Esophagus muscularis mucosa (tissue), 4 donors: Measurements from ENCODE around the gene ESRRB. TPM values are rescaled to one million over a fixed set of nuclear protein-coding genes. Genes with fewer than 3 reads are reported as not detected.

ENCODE experiments used
- DNase-seq: peaks from one replicate; pipeline ENCODE4 v3.0.0-alpha.2; 2017; ENCODE audit errors: extremely low spot score
- H3K27ac ChIP-seq, 4 donors: fragments of 200-600 bp; sonication (generic); replicated peaks in 1 of 4; 1 replicate in 3 of 4; 2 replicates in 1 of 4; pipeline ENCODE4 v1.5.1; 2016 to 2019; ENCODE audit warnings: mild to moderate bottlenecking in 1 of 4
- H3K27me3 ChIP-seq, 4 donors: fragments of 200-600 bp; sonication (generic); one replicate each; pipeline versions ENCODE4 v1.5.1 to v1.6.0; 2016 to 2019
- H3K36me3 ChIP-seq, 4 donors: fragments of 200-600 bp; sonication (generic); one replicate each; pipeline ENCODE4 v1.5.1; 2016 to 2019
- H3K4me1 ChIP-seq, 4 donors: fragments of 200-600 bp; sonication (generic); one replicate each; pipeline ENCODE4 v1.5.1; 2016 to 2019
- H3K4me3 ChIP-seq, 4 donors: fragments of 200-600 bp; sonication (generic); 1 replicate in 2 of 4; 2 replicates in 2 of 4; pipeline ENCODE4 v1.5.1; 2016 to 2019; ENCODE audit warnings: mild to moderate bottlenecking in 4 of 4, moderate library complexity in 1 of 4
- H3K9me3 ChIP-seq, 4 donors: fragments of 200-600 bp; sonication (generic); 1 replicate in 3 of 4; 2 replicates in 1 of 4; pipeline ENCODE4 v1.5.1; 2016 to 2019
- CTCF ChIP-seq, 3 experiments: fragments of 200-600 bp in 2 of 3; fragments of 450-650 bp in 1 of 3; sonication (generic) in 2 of 3; IDR thresholded peaks; one replicate each; pipeline ENCODE4 v1.5.1; 2017 to 2019; ENCODE audit warnings: antibody characterized with exemption in 3 of 3, mild to moderate bottlenecking in 2 of 3, moderate library complexity in 1 of 3
- EP300 ChIP-seq: sonication (generic); formaldehyde crosslinking; IDR thresholded peaks from one replicate; pipeline ENCODE4 v1.6.1; 2017; ENCODE audit warnings: antibody characterized with exemption
- POLR2A ChIP-seq: fragments of 450-650 bp; IDR thresholded peaks from one replicate; pipeline ENCODE4 v1.6.1; 2017; ENCODE audit warnings: antibody characterized with exemption, moderate library complexity, mild to moderate bottlenecking, low read depth
- POLR2AphosphoS5 ChIP-seq, 2 donors: sonication (generic); formaldehyde crosslinking; IDR thresholded peaks; one replicate each; pipeline ENCODE4 v1.6.1; 2017; ENCODE audit warnings: antibody characterized with exemption in 2 of 2
- WGBS: methylation state at CpG from one replicate; pipeline ENCODE4 v1.1.5; 2018; 5-methylcytosine and 5-hydroxymethylcytosine counted together
- intact Hi-C: fragments of 100-400 bp; cut with DNase I; formaldehyde crosslinking; loops from one replicate; pipeline ENCODE4 v1.15.1; 2023
- total RNA-seq, 4 donors: library from RNA; depleted of rRNA; stranded (reverse); fragments of >200 nt; gene quantifications; one replicate each; pipeline versions ENCODE4 v1.1.0 to v1.2.1, GENCODE V29; 2016

Gene ESRRB
- total RNA-seq, 4 donors from 2014 or later: 0.17 to 0.26 TPM; not detected in 2

DNA sequence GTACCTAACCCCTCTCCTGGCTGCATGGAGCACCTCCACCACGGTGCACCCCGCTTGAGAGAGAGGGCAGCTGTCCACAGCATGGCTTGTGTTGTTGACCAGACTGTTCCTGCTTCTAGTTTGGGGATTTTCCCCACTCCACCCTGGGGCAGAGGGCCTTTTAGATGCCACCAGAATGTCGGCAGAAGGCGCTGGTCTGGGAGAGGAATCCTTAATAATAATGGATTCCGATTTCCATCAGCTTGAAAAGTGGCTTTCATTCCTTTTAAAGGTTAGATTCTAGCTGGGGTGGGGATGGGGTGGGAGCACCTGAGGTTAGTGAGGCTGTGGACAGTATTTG is 1.8 kb downstream of the ESRRB start:
- no peaks in the 10 kb centered on the region for H3K9me3 ChIP-seq
- no peak for TF ChIP-seq EP300
- TF ChIP-seq CTCF (IDR thresholded peaks at IDR 0.05): no peak
- no peak for TF ChIP-seq POLR2A
- TF ChIP-seq POLR2AphosphoS5 (IDR thresholded peaks at IDR 0.05): no peak
- DNase-seq: no peak
- peaks cover 14 to 24% (median 22%) of the 10 kb centered on the region in 4 donors for H3K4me1 ChIP-seq
- 14% methylated on average over 5 of the region's 5 CpGs for WGBS
- intact Hi-C loops: no loop called here
- no peaks in the 10 kb centered on the region for H3K36me3 ChIP-seq
- H3K27ac ChIP-seq: no peak overlapping the region
- peaks cover 0 to 96% (median 30%) of the 10 kb centered on the region in 4 donors for H3K27me3 ChIP-seq
- no peak overlapping the region for H3K4me3 ChIP-seq

GRCh38 chr14:76380991-76381390 is 5.1 kb downstream of the ESRRB start:
- peaks cover 12 to 19% (median 16%) of the 10 kb centered on the region in 4 donors for H3K4me1 ChIP-seq
- DNase-seq: no peak
- no peak for TF ChIP-seq CTCF (IDR thresholded peaks at IDR 0.05)
- no peak for TF ChIP-seq POLR2AphosphoS5 (IDR thresholded peaks at IDR 0.05)
- TF ChIP-seq EP300: no peak
- no peak for TF ChIP-seq POLR2A
- intact Hi-C loops: no loop called here
- H3K4me3 ChIP-seq: no peak overlapping the region
- 23% methylated on average over 5 of the region's 7 CpGs for WGBS
- peaks cover 0 to 85% (median 27%) of the 10 kb centered on the region in 4 donors for H3K27me3 ChIP-seq
- H3K36me3 ChIP-seq: no peaks in the 10 kb centered on the region
- no peak overlapping the region for H3K27ac ChIP-seq
- no peaks in the 10 kb centered on the region for H3K9me3 ChIP-seq

DNA sequence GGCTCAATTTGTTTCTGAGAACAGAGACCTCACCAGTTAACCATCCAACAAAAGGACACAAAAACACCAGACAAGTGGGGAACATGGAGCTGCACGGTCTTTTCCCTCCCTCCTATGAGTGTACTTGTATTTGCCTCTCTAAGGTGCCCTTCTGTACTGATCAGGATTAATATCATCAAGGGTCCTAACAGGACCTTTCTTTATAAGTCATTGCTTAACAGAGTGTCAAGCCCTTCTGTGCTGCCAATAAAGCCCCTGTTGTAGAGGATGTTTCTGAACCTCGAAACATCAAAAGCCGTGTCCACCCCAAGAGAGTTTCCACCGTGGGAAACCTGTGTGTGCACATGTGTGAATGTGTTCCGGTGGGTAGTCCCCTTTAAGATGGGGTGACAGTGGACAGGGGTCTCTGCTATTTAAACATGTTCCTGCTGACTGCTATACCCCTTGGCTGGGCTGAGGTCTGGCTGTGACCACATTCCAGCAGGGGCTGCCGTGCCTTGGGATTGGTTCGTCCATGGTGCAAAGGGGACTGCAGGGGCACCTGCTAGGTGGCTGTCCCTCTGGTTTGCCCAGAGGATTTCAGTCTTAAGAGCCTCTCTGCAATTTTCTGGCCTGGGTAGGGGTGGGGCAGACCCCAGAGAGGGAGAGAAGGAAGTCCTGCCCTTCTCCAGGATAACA is 6.0 kb downstream of the ESRRB start:
- no peak overlapping the region for H3K4me3 ChIP-seq
- no peak for DNase-seq
- peaks cover 4 to 9% (median 7%) of the 10 kb centered on the region in 4 donors for H3K4me1 ChIP-seq
- WGBS: 63% methylated on average over 7 of the region's 7 CpGs
- H3K27ac ChIP-seq: no peak overlapping the region
- H3K36me3 ChIP-seq: no peaks in the 10 kb centered on the region
- no peaks in the 10 kb centered on the region for H3K9me3 ChIP-seq
- peaks cover 0 to 82% (median 22%) of the 10 kb centered on the region in 4 donors for H3K27me3 ChIP-seq
- intact Hi-C loops: no loop called here
- TF ChIP-seq POLR2A (no peak), CTCF (IDR thresholded peaks at IDR 0.05) (no peak), EP300 (no peak), POLR2AphosphoS5 (IDR thresholded peaks at IDR 0.05) (no peak)

GRCh38 chr14:76382495-76382832 is 6.5 kb downstream of the ESRRB start:
- peaks cover 0 to 4% (median 2%) of the 10 kb centered on the region in 4 donors for H3K4me1 ChIP-seq
- TF ChIP-seq CTCF (IDR thresholded peaks at IDR 0.05): no peak
- no peak for TF ChIP-seq EP300
- TF ChIP-seq POLR2A: no peak
- TF ChIP-seq POLR2AphosphoS5 (IDR thresholded peaks at IDR 0.05): no peak
- no peaks in the 10 kb centered on the region for H3K9me3 ChIP-seq
- 29% methylated on average over 1 of the region's 1 CpG for WGBS
- no peak overlapping the region for H3K27ac ChIP-seq
- no peak for DNase-seq
- H3K27me3 ChIP-seq: peaks cover 0 to 82% (median 17%) of the 10 kb centered on the region in 4 donors
- intact Hi-C loops: no loop called here
- H3K4me3 ChIP-seq: no peak overlapping the region
- no peaks in the 10 kb centered on the region for H3K36me3 ChIP-seq

DNA sequence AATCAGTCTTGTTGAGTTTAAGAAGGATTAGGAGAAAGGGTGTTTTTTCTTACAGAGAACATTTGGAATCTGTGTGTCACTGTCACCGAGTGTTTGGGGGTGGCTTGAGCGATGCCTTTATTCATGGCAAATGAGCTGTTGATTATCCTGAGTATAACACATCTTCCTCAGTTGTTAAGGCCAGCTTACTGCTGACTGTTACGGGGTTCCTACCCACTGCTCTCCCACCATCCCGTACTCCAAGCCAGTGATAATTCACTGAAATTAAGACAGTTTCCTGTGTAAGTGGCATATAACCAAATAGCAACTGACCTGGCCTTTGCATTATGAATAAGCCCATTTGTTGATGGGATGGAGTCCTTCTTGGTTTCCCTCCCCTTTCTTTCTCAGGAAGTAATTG is 9.5 kb downstream of the ESRRB start:
- H3K4me1 ChIP-seq: no peaks in the 10 kb centered on the region
- TF ChIP-seq CTCF (IDR thresholded peaks at IDR 0.05) (no peak), POLR2A (no peak), POLR2AphosphoS5 (IDR thresholded peaks at IDR 0.05) (no peak), EP300 (no peak)
- peaks cover 0 to 76% (median 1%) of the 10 kb centered on the region in 4 donors for H3K27me3 ChIP-seq
- WGBS: 41% methylated on average over 4 of the region's 4 CpGs
- H3K4me3 ChIP-seq: no peak overlapping the region
- H3K36me3 ChIP-seq: no peaks in the 10 kb centered on the region
- no peaks in the 10 kb centered on the region for H3K9me3 ChIP-seq
- intact Hi-C loops: no loop called here
- H3K27ac ChIP-seq: no peak overlapping the region
- DNase-seq: no peak
